Smooth muscle cell (in vitro differentiated cells): ENCODE data around the gene GUCA2B. TPM values are rescaled to one million over a fixed set of nuclear protein-coding genes. Genes with fewer than 3 reads are reported as not detected.

Experiments
- DNase-seq: peaks from one replicate; lab custom pipeline; 2025; ENCODE audit not compliant: unreplicated experiment; lab: John Stamatoyannopoulos, UW
- H2AFZ ChIP-seq: fragments of 200-600 bp; sonication (generic); 2 replicates; pipeline ENCODE4 v1.6.0; 2016; ENCODE audit warnings: antibody characterized with exemption, low read depth, mild to moderate bottlenecking
- H3F3A ChIP-seq: fragments of 200-600 bp; sonication (generic); 2 replicates; pipeline ENCODE4 v1.6.0; 2017; ENCODE audit warnings: antibody characterized with exemption, low read depth
- H3K27ac ChIP-seq: fragments of 200-600 bp; sonication (generic); 2 replicates; pipeline ENCODE4 v1.5.1; 2016; ENCODE audit warnings: low read depth, mild to moderate bottlenecking
- H3K27me3 ChIP-seq: fragments of 200-600 bp; sonication (generic); 2 replicates; pipeline ENCODE4 v1.6.1; 2016; ENCODE audit warnings: low read depth, mild to moderate bottlenecking
- H3K36me3 ChIP-seq: fragments of 200-600 bp; sonication (generic); 2 replicates; pipeline ENCODE4 v1.5.1; 2016; ENCODE audit warnings: low read depth
- H3K4me1 ChIP-seq: fragments of 200-600 bp; sonication (generic); 2 replicates; pipeline ENCODE4 v1.5.1; 2016; ENCODE audit warnings: low read depth
- H3K4me2 ChIP-seq: fragments of 200-600 bp; sonication (generic); 2 replicates; pipeline ENCODE4 v1.6.0; 2016; ENCODE audit warnings: mild to moderate bottlenecking
- H3K4me3 ChIP-seq: fragments of 200-600 bp; sonication (generic); 2 replicates; pipeline ENCODE4 v1.5.1; 2016; ENCODE audit warnings: mild to moderate bottlenecking
- H3K79me2 ChIP-seq: fragments of 200-600 bp; sonication (generic); 2 replicates; pipeline ENCODE4 v1.6.0; 2016; ENCODE audit warnings: low read depth, mild to moderate bottlenecking
- H3K9ac ChIP-seq: fragments of 200-600 bp; sonication (generic); 2 replicates; pipeline ENCODE4 v1.6.0; 2016; ENCODE audit warnings: low read depth
- H3K9me3 ChIP-seq: fragments of 200-600 bp; sonication (generic); replicated peaks from 2 replicates; pipeline ENCODE4 v1.5.1; 2016; ENCODE audit warnings: low read depth
- H4K20me1 ChIP-seq: fragments of 200-600 bp; sonication (generic); 2 replicates; pipeline ENCODE4 v1.6.0; 2016; ENCODE audit warnings: low read depth
- WGBS: methylation state at CpG from one replicate; pipeline ENCODE4 v1.1.7; 2016; ENCODE audit warnings: low lambda C conversion rate; 5-methylcytosine and 5-hydroxymethylcytosine counted together
- polyA plus RNA-seq: library from polyadenylated mRNA; unstranded; fragments of >200 nt; fragmentation: Nextera tagmentation; extraction: Ambion mirVana; gene quantifications from 2 replicates; pipeline ENCODE4 v1.2.1, GENCODE V29; 2016
- total RNA-seq: library from RNA; depleted of rRNA; stranded (reverse); fragments of >200 nt; gene quantifications from 2 replicates; pipeline ENCODE4 v1.2.3, GENCODE V29; 2014
- TF ChIP-seq, protein P1 (sequence below): fragments of 200-600 bp; sonication (generic); IDR thresholded peaks from 2 replicates; pipeline ENCODE4 v1.5.1; 2017; ENCODE audit warnings: borderline replicate concordance, mild to moderate bottlenecking, antibody characterized with exemption; ENCODE audit not compliant: insufficient read depth, poor library complexity, severe bottlenecking

Gene GUCA2B
- total and polyA plus RNA-seq, 2 experiments from 2014 or later: not detected

DNA sequence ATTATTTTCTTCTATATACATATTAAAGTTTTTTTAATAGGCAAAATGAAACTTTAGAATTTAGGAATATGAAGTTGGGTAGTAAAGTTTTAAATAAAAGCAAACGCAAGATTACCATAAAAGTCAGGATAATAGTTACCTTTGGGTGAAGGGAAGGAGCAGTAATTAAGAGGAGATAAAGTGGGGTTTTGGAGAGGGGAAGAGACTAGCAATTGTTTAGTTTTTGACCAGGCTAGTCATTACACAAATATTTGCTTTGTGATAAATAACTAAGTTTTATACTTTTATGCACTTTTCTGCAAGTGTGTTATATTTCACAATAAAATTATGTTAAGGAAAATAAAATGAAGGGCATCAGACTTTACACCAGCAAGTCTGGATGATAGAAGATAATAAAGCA, 27.7 kb upstream of the GUCA2B start:
- H3F3A ChIP-seq: no peaks in the 10 kb centered on the region
- TF ChIP-seq, protein P1, sequence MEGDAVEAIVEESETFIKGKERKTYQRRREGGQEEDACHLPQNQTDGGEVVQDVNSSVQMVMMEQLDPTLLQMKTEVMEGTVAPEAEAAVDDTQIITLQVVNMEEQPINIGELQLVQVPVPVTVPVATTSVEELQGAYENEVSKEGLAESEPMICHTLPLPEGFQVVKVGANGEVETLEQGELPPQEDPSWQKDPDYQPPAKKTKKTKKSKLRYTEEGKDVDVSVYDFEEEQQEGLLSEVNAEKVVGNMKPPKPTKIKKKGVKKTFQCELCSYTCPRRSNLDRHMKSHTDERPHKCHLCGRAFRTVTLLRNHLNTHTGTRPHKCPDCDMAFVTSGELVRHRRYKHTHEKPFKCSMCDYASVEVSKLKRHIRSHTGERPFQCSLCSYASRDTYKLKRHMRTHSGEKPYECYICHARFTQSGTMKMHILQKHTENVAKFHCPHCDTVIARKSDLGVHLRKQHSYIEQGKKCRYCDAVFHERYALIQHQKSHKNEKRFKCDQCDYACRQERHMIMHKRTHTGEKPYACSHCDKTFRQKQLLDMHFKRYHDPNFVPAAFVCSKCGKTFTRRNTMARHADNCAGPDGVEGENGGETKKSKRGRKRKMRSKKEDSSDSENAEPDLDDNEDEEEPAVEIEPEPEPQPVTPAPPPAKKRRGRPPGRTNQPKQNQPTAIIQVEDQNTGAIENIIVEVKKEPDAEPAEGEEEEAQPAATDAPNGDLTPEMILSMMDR: no peak
- H4K20me1 ChIP-seq: no peaks in the 10 kb centered on the region
- no peak overlapping the region for H2AFZ ChIP-seq
- no peak overlapping the region for H3K4me3 ChIP-seq
- H3K9ac ChIP-seq: no peak overlapping the region
- no peak overlapping the region for H3K4me2 ChIP-seq
- 89% methylated on average over 1 of the region's 1 CpG for WGBS
- H3K36me3 ChIP-seq: no peaks in the 10 kb centered on the region
- H3K9me3 ChIP-seq: no peaks in the 10 kb centered on the region
- no peaks in the 10 kb centered on the region for H3K4me1 ChIP-seq
- DNase-seq: no peak
- H3K79me2 ChIP-seq: no peaks in the 10 kb centered on the region
- H3K27me3 ChIP-seq: peaks cover 30% of the 10 kb centered on the region
- no peak overlapping the region for H3K27ac ChIP-seq

DNA sequence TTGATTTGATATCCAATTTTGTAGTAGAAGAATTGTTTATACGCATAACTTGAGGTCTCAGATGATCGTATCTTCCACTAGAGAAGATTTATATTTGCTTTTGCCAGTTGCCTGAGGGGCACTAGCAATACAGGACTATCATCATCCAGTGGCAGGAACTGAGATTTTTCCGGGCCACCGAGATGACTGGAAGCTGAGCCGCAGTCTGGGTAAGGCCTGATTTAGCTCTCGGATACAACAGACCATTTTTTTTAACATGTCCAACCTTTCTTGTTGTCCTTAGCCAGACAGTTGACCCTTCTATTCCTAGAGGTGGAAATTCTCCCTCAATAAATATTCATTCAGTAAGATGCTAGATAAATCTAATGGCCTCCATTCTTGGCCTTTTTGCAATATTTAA, 25.4 kb upstream of the GUCA2B start:
- 86% methylated on average over 6 of the region's 6 CpGs for WGBS
- Histone ChIP-seq H3K4me2 (no peak overlapping the region), H2AFZ (no peak overlapping the region), H3K79me2 (no peaks in the 10 kb centered on the region), H3K9me3 (no peaks in the 10 kb centered on the region), H3K27me3 (peaks cover 30% of the 10 kb centered on the region), H3K36me3 (no peaks in the 10 kb centered on the region), H4K20me1 (no peaks in the 10 kb centered on the region), H3F3A (no peaks in the 10 kb centered on the region), H3K4me3 (no peak overlapping the region), H3K27ac (no peak overlapping the region), H3K9ac (no peak overlapping the region), H3K4me1 (no peaks in the 10 kb centered on the region)
- TF ChIP-seq, protein P1: no peak
- DNase-seq: no peak

GRCh38 chr1:42128499-42128898, 24.7 kb upstream of the GUCA2B start:
- Histone ChIP-seq H4K20me1 (no peaks in the 10 kb centered on the region), H3K9ac (no peak overlapping the region), H3K4me2 (no peak overlapping the region), H2AFZ (no peak overlapping the region), H3K9me3 (no peaks in the 10 kb centered on the region), H3K27me3 (peaks cover 30% of the 10 kb centered on the region), H3K27ac (no peak overlapping the region), H3K4me1 (no peaks in the 10 kb centered on the region), H3K36me3 (no peaks in the 10 kb centered on the region), H3F3A (peaks cover 1% of the 10 kb centered on the region), H3K79me2 (no peaks in the 10 kb centered on the region), H3K4me3 (no peak overlapping the region)
- TF ChIP-seq, protein P1: no peak
- DNase-seq: no peak
- 78% methylated on average over 2 of the region's 2 CpGs for WGBS

- Histone ChIP-seq H3K4me3 (no peak overlapping the region), H3F3A (peaks cover 6% of the 10 kb centered on the region), H3K27ac (no peak overlapping the region), H3K9me3 (no peaks in the 10 kb centered on the region), H3K27me3 (peaks cover 30% of the 10 kb centered on the region), H3K36me3 (no peaks in the 10 kb centered on the region), H3K79me2 (no peaks in the 10 kb centered on the region), H4K20me1 (no peaks in the 10 kb centered on the region), H3K9ac (no peak overlapping the region), H3K4me2 (no peak overlapping the region), H2AFZ (no peak overlapping the region), H3K4me1 (no peaks in the 10 kb centered on the region)
- 89% methylated on average over 3 of the region's 3 CpGs for WGBS
- TF ChIP-seq, protein P1: no peak
- no peak for DNase-seq
Observed at GRCh38 chr1:42128964-42129363, 24.2 kb upstream of the GUCA2B start.
